Common myeloid progenitor, CD34-positive (primary cell): ENCODE results near the gene MYBPC3.
A peak's percentile ranks its signal among the peaks of the same experiment; 100 is the strongest.

Experiments
- CTCF ChIA-PET: fragments of 350-600 bp; sonication (Branson Sonifier 250); formaldehyde crosslinking; loops from one replicate; lab custom pipeline; 2021; ENCODE audit warnings: antibody characterized with exemption; lab: Charles Lee
- POLR2A ChIA-PET: fragments of 350-600 bp; sonication (Branson Sonifier 250); formaldehyde crosslinking; loops from one replicate; lab custom pipeline; 2021; ENCODE audit warnings: antibody characterized with exemption; lab: Charles Lee
- DNase-seq, 3 donors: peaks; one replicate each; pipeline versions ENCODE4 v3.0.0 to v3.0.0-alpha.2; 2013
- H3K27ac ChIP-seq, 2 experiments: 1 replicate in 1 of 2; 2 replicates in 1 of 2; pipeline ENCODE4 v1.7.0; 2013; ENCODE audit warnings: inconsistent platforms in 2 of 2, low read length in 2 of 2, mild to moderate bottlenecking in 2 of 2, low read depth in 1 of 2, moderate library complexity in 1 of 2; ENCODE audit not compliant: severe bottlenecking in 2 of 2, insufficient read depth in 1 of 2, poor library complexity in 1 of 2
- H3K27me3 ChIP-seq, 5 experiments: replicated peaks in 2 of 5; 1 replicate in 3 of 5; 2 replicates in 2 of 5; pipeline versions ENCODE4 v1.6.1 to v1.7.0; 2013; ENCODE audit warnings: low read length in 4 of 5, mild to moderate bottlenecking in 2 of 5, moderate library complexity in 2 of 5, inconsistent platforms in 1 of 5; ENCODE audit not compliant: insufficient read depth in 5 of 5, control insufficient read depth in 4 of 5
- H3K36me3 ChIP-seq, 4 experiments: 1 replicate in 2 of 4; 2 replicates in 2 of 4; pipeline versions ENCODE4 v1.6.1 to v1.7.0; 2013; ENCODE audit warnings: low read length in 3 of 4, control low read depth in 1 of 4, mild to moderate bottlenecking in 1 of 4; ENCODE audit not compliant: control insufficient read depth in 4 of 4, insufficient read depth in 4 of 4
- H3K4me1 ChIP-seq, 4 experiments: 1 replicate in 3 of 4; 2 replicates in 1 of 4; pipeline versions ENCODE4 v1.6.1 to v1.7.1; 2013; ENCODE audit warnings: low read length in 3 of 4, mild to moderate bottlenecking in 3 of 4, control low read depth in 1 of 4, inconsistent platforms in 1 of 4, moderate library complexity in 1 of 4; ENCODE audit not compliant: control insufficient read depth in 4 of 4, insufficient read depth in 4 of 4; ENCODE audit errors: control extremely low read depth in 1 of 4
- H3K4me3 ChIP-seq, 7 experiments: 1 replicate in 4 of 7; 2 replicates in 3 of 7; pipeline versions ENCODE4 v1.5.1 to v1.7.0; 2013; ENCODE audit warnings: mild to moderate bottlenecking in 7 of 7, low read length in 6 of 7, moderate library complexity in 6 of 7, inconsistent platforms in 2 of 7, low read depth in 2 of 7, control low read depth in 1 of 7; ENCODE audit not compliant: insufficient read depth in 4 of 7, control insufficient read depth in 1 of 7; ENCODE audit errors: extremely low read depth in 1 of 7
- H3K9me3 ChIP-seq, 5 experiments: 1 replicate in 4 of 5; 2 replicates in 1 of 5; pipeline versions ENCODE4 v1.6.1 to v1.7.1; 2013; ENCODE audit warnings: low read length in 4 of 5, mild to moderate bottlenecking in 2 of 5, inconsistent platforms in 1 of 5, low read depth in 1 of 5, moderate library complexity in 1 of 5; ENCODE audit not compliant: control insufficient read depth in 4 of 5, insufficient read depth in 2 of 5; ENCODE audit errors: control extremely low read depth in 1 of 5
- WGBS: methylation state at CpG from one replicate; pipeline ENCODE4 v1.1.5; 2013; ENCODE audit not compliant: insufficient coverage; 5-methylcytosine and 5-hydroxymethylcytosine counted together

The MYBPC3 gene

DNA sequence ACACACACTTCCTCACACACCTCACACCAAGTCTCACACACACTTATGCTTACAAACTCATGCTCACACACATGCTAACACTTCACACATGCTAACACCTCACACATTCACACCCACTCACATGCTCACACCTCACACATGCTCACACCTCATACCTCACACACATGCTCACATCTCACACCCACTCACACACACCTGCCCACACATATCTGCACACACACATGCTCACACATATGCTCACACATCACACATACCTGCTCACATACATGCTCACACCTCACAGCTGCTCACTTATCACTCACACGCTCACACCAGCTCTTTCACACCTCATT is 4.5 kb upstream of the MYBPC3 start:
- Histone ChIP-seq H3K27me3 (no peaks in the 10 kb centered on the region), H3K9me3 (no peaks in the 10 kb centered on the region), H3K36me3 (peaks cover 7 to 65% (median 22%) of the 10 kb centered on the region in 4 experiments), H3K27ac (no peak overlapping the region), H3K4me3 (no peak overlapping the region), H3K4me1 (peaks cover 3 to 39% (median 32%) of the 10 kb centered on the region in 4 experiments)
- ChIA-PET POLR2A (no interaction called here), CTCF (interaction anchor here (4.4 kb wide), 1 partner anchor 54 kb away, joined by 33 read pairs; no protein-coding TSS in a partner anchor)
- DNase-seq, result peak in 1 of 3 donors; percentile 20
- WGBS, result 92% methylated on average over 1 of the region's 1 CpG

DNA sequence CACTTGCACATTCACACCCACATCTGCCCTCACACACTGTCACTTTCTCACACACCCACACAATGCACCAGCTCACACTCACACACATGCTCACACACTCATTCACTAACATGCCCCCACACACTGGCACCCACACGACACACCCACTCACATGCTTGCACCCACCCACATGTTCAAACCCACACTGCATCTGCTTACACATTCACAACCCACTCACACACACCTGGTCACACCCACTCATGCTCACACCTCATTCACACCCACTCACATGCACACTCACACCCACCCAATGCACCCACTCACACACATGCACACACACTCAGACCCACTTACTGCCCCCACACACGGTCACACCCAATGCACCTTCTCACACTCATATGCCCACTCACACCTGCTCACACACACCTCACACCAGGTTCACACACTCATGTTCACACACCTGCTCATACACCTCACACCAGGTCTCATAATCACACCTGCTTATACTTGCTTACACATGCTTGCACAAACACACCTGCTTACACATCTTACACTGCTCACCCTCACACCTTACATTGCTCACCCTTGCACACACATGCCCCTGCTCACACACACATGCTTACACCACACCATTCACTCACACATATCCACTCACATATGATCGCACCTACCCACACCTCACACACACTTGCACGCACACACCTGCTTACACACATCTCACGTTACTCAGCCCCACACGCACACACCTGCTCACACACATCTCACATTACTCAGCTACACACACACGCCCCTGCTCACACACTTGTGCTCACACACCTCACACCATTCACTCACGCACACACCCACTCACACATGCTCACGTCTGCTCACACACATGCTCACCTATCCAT is 3.9 kb upstream of the MYBPC3 start:
- POLR2A ChIA-PET, result no interaction called here
- Histone ChIP-seq H3K4me1 (peaks cover 2 to 33% (median 26%) of the 10 kb centered on the region in 4 experiments), H3K36me3 (peaks cover 7 to 63% (median 22%) of the 10 kb centered on the region in 4 experiments), H3K9me3 (no peaks in the 10 kb centered on the region), H3K4me3 (no peak overlapping the region), H3K27me3 (no peaks in the 10 kb centered on the region), H3K27ac (no peak overlapping the region)
- CTCF ChIA-PET, result interaction anchor here (4.4 kb wide), 1 partner anchor 55 kb away, joined by 33 read pairs; no protein-coding TSS in a partner anchor
- DNase-seq, result peak in 1 of 3 donors; percentile 15
- 90% methylated on average over 9 of the region's 9 CpGs for WGBS

DNA sequence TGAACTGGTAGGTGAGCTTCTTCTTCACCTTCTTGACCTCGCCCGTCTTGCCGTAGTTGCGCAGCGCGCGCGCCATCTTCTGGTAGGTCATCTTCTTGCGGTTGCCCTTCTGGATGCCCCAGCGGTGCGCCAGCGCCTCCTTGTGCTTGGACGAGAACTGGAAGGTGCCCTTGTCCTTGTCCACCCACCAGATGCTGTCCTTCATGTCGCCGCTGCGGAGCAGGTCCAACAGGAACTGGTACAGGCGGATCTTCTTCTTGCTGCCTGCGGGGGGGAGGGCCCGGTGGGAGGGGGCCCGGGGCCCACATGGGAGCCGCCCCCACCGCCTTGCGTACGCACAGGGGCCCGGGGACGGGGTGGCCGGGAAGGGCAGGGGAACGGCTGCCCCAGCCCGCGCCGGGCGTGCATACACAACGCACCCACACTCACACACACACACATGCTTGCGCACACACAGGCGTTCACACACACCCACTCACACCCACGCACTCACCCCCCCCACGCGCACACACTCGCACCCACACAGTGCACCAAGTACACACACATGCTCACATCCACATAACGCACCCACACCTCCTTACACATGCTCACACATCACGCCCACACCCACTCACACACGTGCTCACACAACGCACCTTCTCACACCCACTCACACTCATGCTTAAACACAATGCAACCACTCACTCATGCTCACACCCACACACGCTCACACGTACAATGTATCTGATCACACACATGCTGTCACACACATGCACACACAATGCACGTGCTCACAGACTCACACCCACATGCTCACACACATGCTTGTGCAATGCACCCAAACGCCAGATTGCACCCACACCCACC is 3.0 kb upstream of the MYBPC3 start:
- Histone ChIP-seq H3K4me1 (peaks cover 2 to 26% (median 21%) of the 10 kb centered on the region in 4 experiments), H3K9me3 (no peaks in the 10 kb centered on the region), H3K4me3 (no peak overlapping the region), H3K27ac (no peak overlapping the region), H3K36me3 (peaks cover 7 to 59% (median 22%) of the 10 kb centered on the region in 4 experiments), H3K27me3 (no peaks in the 10 kb centered on the region)
- 96% methylated on average over 44 of the region's 47 CpGs for WGBS
- peak; percentile 55 to 59 (median 57) for DNase-seq
- ChIA-PET POLR2A (interaction anchor here (0.5 kb wide), 1 partner anchor 563 kb away, joined by 3 read pairs; no protein-coding TSS in a partner anchor), CTCF (interaction anchor here (1.9 to 2.1 kb wide), 2 partner anchors 16 to 56 kb away, joined by 4 to 6 read pairs; no protein-coding TSS in a partner anchor)

DNA sequence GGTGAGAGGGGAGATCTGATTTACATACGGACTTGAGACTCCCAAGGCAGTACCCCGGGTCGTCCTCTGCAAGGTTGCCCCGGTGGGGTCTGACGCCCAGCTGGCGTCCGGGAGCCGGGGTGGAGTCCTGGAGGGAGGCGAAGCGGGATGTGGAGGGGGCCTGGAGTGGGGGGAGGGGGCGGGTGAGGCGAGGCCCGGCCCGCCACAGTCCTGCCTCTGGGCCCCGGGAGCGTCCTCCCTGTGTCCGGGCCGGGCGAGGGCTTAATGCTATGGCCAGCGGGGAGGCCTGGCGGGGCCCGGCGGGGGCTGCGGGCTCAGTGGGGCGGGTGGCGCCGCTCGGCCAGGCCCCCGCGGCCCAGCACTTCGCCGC is 2.4 kb upstream of the MYBPC3 start:
- peaks cover 0 to 20% (median 14%) of the 10 kb centered on the region in 4 experiments for H3K4me1 ChIP-seq
- 94% methylated on average over 22 of the region's 32 CpGs for WGBS
- H3K36me3 ChIP-seq, result peaks cover 7 to 55% (median 22%) of the 10 kb centered on the region in 4 experiments
- H3K27me3 ChIP-seq, result no peaks in the 10 kb centered on the region
- no peak overlapping the region for H3K27ac ChIP-seq
- ChIA-PET CTCF (interaction anchor here (1.3 to 2.1 kb wide), 3 partner anchors 9 to 57 kb away, joined by 3 to 6 read pairs (median 4); no protein-coding TSS in a partner anchor), POLR2A (interaction anchor here (0.5 kb wide), 1 partner anchor 563 kb away, joined by 3 read pairs; no protein-coding TSS in a partner anchor)
- DNase-seq, result peak in 1 of 3 donors; percentile 42
- H3K9me3 ChIP-seq, result no peaks in the 10 kb centered on the region
- H3K4me3 ChIP-seq, result no peak overlapping the region

DNA sequence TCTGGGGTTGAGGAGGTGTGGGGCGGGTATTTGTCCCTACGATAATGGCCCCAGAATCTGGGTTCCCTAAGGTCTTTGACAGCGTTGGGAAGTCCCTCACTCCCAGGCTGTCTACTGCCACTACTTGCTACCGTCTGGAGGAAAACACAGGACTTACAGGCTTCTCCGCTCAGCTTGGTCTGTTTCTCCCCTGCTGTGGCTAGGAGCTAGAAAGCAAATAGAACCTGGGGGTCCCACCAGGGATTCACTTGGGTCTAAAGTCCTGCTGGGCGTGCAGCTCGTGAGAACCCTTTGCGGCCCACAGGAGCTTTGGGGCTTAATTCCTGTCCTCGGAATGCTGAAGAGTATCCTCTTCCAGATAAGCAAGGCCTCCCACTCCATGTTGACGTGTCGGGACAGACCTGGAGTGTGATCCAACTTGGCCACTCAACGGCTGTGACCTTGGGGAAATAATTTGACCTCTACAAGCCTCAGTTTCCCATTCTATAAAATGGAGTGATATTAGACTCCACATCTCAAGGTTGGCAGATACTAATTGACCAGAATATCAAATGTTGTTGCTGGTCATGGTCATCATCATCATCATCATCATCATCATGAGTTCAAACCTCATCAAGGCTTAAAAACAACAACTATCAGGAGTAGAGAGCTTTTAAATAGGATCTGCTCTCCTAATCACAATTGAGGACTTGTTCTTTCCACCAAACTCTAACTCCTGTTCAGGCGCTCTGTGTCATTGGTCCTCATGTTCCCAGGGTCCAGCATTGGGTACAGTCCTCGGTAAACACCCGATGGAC is 1.7 kb upstream of the MYBPC3 start:
- no peaks in the 10 kb centered on the region for H3K27me3 ChIP-seq
- CTCF ChIA-PET, result interaction anchor here (1.2 to 2.1 kb wide), 4 partner anchors 8 to 57 kb away, joined by 3 to 6 read pairs (median 4); no protein-coding TSS in a partner anchor
- no peak overlapping the region for H3K4me3 ChIP-seq
- H3K27ac ChIP-seq, result no peak overlapping the region
- POLR2A ChIA-PET, result interaction anchor here (0.6 kb wide), 1 partner anchor 119 kb away, joined by 3 read pairs; no protein-coding TSS in a partner anchor
- 98% methylated on average over 15 of the region's 15 CpGs for WGBS
- H3K9me3 ChIP-seq, result no peaks in the 10 kb centered on the region
- no peak for DNase-seq
- peaks cover 0 to 13% (median 7%) of the 10 kb centered on the region in 4 experiments for H3K4me1 ChIP-seq
- H3K36me3 ChIP-seq, result peaks cover 7 to 49% (median 21%) of the 10 kb centered on the region in 4 experiments
